Muscle of leg (tissue), 11 donors: ENCODE results near the gene GRID2. TPM values are rescaled to one million over a fixed set of nuclear protein-coding genes. Genes with fewer than 3 reads are reported as not detected.

ENCODE experiments used
- DNase-seq: peaks from one replicate; pipeline ENCODE4 v3.0.0; 2013
- H3K27ac ChIP-seq: one replicate; pipeline ENCODE4 v1.5.1; 2013; ENCODE audit warnings: mild to moderate bottlenecking, low read length, control low read depth
- H3K27me3 ChIP-seq: one replicate; pipeline ENCODE4 v1.6.1; 2013; ENCODE audit warnings: low read length; ENCODE audit not compliant: control insufficient read depth, insufficient read depth
- H3K36me3 ChIP-seq: one replicate; pipeline ENCODE4 v1.6.1; 2013; ENCODE audit warnings: low read length; ENCODE audit not compliant: control insufficient read depth, insufficient read depth
- H3K4me1 ChIP-seq: one replicate; pipeline ENCODE4 v1.6.1; 2013; ENCODE audit warnings: low read length; ENCODE audit not compliant: control insufficient read depth, insufficient read depth
- H3K4me3 ChIP-seq: one replicate; pipeline ENCODE4 v1.5.1; 2013; ENCODE audit warnings: low read length, control low read depth
- H3K9me3 ChIP-seq: replicated peaks from 2 replicates; pipeline ENCODE4 v1.6.1; 2013; ENCODE audit warnings: low read depth, low read length; ENCODE audit not compliant: control insufficient read depth
- WGBS: methylation state at CpG from one replicate; pipeline ENCODE4 v1.1.5; 2013; ENCODE audit warnings: missing lambda C conversion rate; ENCODE audit not compliant: insufficient coverage; 5-methylcytosine and 5-hydroxymethylcytosine counted together
- polyA plus RNA-seq, 8 donors: library from polyadenylated mRNA; unstranded; fragments of 120-200 nt; gene quantifications; one replicate each; pipeline versions ENCODE4 v1.2.1 to v1.2.3, GENCODE V29; 2013; ENCODE audit warnings: inconsistent platforms in 1 of 8, low replicate concordance in 1 of 8; ENCODE audit not compliant: insufficient read length in 8 of 8, insufficient read depth in 1 of 8
- total RNA-seq: library from RNA; stranded (reverse); fragments of 120-200 nt; gene quantifications from one replicate; pipeline ENCODE4 v1.2.4, GENCODE V29; 2013

The GRID2 gene
- total and polyA plus RNA-seq, 9 donors: 0.29 to 1.4 (median 0.60) TPM

DNA sequence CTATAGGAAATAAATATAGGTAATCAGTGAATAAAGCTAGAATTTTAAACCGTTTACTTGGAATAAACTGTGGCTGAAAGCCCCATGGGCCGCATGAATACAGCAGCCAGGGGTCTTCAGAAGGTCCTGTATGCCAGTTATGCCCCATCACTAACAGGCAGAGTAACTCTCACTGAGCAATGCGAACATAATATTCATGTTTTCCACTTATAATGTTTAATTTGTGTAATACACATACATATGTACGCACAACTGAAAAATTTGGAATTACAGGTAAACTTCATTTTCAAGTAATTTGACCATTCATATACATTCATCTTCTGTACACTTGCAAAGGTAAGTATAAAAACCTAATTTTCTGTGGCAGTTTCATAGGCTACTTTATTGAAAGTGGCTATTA, 998.5 kb downstream of the GRID2 start:
- Histone ChIP-seq H3K36me3 (no peaks in the 10 kb centered on the region), H3K27ac (no peak overlapping the region), H3K27me3 (no peaks in the 10 kb centered on the region), H3K4me3 (no peak overlapping the region), H3K4me1 (no peaks in the 10 kb centered on the region), H3K9me3 (no peaks in the 10 kb centered on the region)
- no CpG with 5 or more reads among the region's 4 CpGs for WGBS
- no peak for DNase-seq

GRCh38 chr4:93303440-93303839, 999.7 kb downstream of the GRID2 start:
- no peak overlapping the region for H3K27ac ChIP-seq
- no peaks in the 10 kb centered on the region for H3K36me3 ChIP-seq
- no peak for DNase-seq
- no peak overlapping the region for H3K4me3 ChIP-seq
- no peaks in the 10 kb centered on the region for H3K9me3 ChIP-seq
- no peaks in the 10 kb centered on the region for H3K4me1 ChIP-seq
- no peaks in the 10 kb centered on the region for H3K27me3 ChIP-seq
- WGBS: no CpG with 5 or more reads among the region's 2 CpGs

GRCh38 chr4:93312299-93312698, 1008.5 kb downstream of the GRID2 start:
- WGBS: no CpG with 5 or more reads among the region's 4 CpGs
- Histone ChIP-seq H3K9me3 (no peaks in the 10 kb centered on the region), H3K27ac (no peak overlapping the region), H3K4me1 (no peaks in the 10 kb centered on the region), H3K27me3 (no peaks in the 10 kb centered on the region), H3K36me3 (no peaks in the 10 kb centered on the region), H3K4me3 (no peak overlapping the region)
- DNase-seq: no peak

- Histone ChIP-seq H3K4me1 (no peaks in the 10 kb centered on the region), H3K4me3 (no peak overlapping the region), H3K27me3 (no peaks in the 10 kb centered on the region), H3K27ac (no peak overlapping the region), H3K36me3 (no peaks in the 10 kb centered on the region), H3K9me3 (no peaks in the 10 kb centered on the region)
- DNase-seq: no peak
Measured at GRCh38 chr4:93313197-93313596, 1009.4 kb downstream of the GRID2 start.

GRCh38 chr4:93317057-93317456, 1013.3 kb downstream of the GRID2 start:
- WGBS: no CpG with 5 or more reads among the region's 4 CpGs
- H3K4me3 ChIP-seq: no peak overlapping the region
- no peak overlapping the region for H3K27ac ChIP-seq
- H3K36me3 ChIP-seq: no peaks in the 10 kb centered on the region
- H3K4me1 ChIP-seq: no peaks in the 10 kb centered on the region
- no peaks in the 10 kb centered on the region for H3K27me3 ChIP-seq
- H3K9me3 ChIP-seq: no peaks in the 10 kb centered on the region
- no peak for DNase-seq

GRCh38 chr4:93317561-93317960, 1013.8 kb downstream of the GRID2 start:
- Histone ChIP-seq H3K36me3 (no peaks in the 10 kb centered on the region), H3K9me3 (no peaks in the 10 kb centered on the region), H3K4me1 (no peaks in the 10 kb centered on the region), H3K27ac (no peak overlapping the region), H3K4me3 (no peak overlapping the region), H3K27me3 (no peaks in the 10 kb centered on the region)
- no CpG with 5 or more reads among the region's 1 CpG for WGBS
- DNase-seq: no peak

DNA sequence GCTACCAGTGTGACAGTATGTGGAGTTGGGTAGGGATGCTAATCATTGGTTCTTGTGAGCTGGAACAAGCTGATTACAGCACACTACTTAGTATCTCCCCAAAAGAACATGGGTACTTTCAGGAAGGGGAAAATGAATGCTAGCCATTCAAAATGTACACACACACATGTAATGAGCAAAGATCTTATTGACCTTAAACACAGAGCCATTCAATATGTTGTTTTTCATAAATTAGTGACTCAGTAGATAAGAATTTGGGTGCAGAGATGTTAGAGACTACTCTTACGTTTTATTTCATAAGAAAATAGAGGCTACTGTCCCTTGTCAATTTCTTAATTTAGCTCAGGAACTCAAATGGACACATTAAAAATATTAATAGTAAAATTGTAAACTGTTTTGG, 1015.3 kb downstream of the GRID2 start:
- no peaks in the 10 kb centered on the region for H3K4me1 ChIP-seq
- no peak for DNase-seq
- no peaks in the 10 kb centered on the region for H3K27me3 ChIP-seq
- no CpG with 5 or more reads among the region's 1 CpG for WGBS
- no peak overlapping the region for H3K27ac ChIP-seq
- no peak overlapping the region for H3K4me3 ChIP-seq
- H3K9me3 ChIP-seq: no peaks in the 10 kb centered on the region
- H3K36me3 ChIP-seq: no peaks in the 10 kb centered on the region

- peak; percentile 63 for DNase-seq
Measured at GRCh38 chr4:93320356-93320755, 1016.6 kb downstream of the GRID2 start.

GRCh38 chr4:93327346-93327745, 1023.6 kb downstream of the GRID2 start:
- no peaks in the 10 kb centered on the region for H3K4me1 ChIP-seq
- H3K9me3 ChIP-seq: no peaks in the 10 kb centered on the region
- H3K27me3 ChIP-seq: no peaks in the 10 kb centered on the region
- no peak for DNase-seq
- H3K27ac ChIP-seq: no peak overlapping the region
- H3K4me3 ChIP-seq: no peak overlapping the region
- no peaks in the 10 kb centered on the region for H3K36me3 ChIP-seq

More at GRCh38 chr4:93320356-93320755, 1016.6 kb downstream of the GRID2 start:
- Histone ChIP-seq H3K27me3 (no peaks in the 10 kb centered on the region), H3K9me3 (no peaks in the 10 kb centered on the region), H3K4me1 (no peaks in the 10 kb centered on the region), H3K27ac (no peak overlapping the region), H3K4me3 (no peak overlapping the region), H3K36me3 (no peaks in the 10 kb centered on the region)

DNA sequence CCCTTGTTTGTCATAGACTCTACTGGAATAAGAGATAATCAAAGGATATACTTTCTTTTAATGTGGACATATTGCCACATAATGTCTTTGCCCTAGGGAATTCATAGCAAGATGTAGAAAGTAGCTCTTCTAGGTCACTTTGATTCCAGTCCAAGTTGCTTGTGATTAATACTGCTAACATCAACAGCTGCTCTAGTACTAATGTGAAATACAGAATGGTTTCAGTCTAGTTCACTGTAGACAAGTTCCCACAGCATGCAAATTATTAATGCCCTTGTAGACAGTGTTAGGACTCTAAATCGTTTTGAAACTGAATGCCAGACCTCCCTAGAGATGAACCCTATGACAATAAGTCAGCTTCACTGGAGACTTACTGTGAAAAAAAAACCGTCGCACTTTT, 1030.2 kb downstream of the GRID2 start:
- no CpG with 5 or more reads among the region's 3 CpGs for WGBS
- Histone ChIP-seq H3K27ac (no peak overlapping the region), H3K4me1 (no peaks in the 10 kb centered on the region), H3K36me3 (no peaks in the 10 kb centered on the region), H3K4me3 (no peak overlapping the region), H3K9me3 (no peaks in the 10 kb centered on the region), H3K27me3 (no peaks in the 10 kb centered on the region)
- DNase-seq: peak; percentile 20

- no CpG with 5 or more reads among the region's 3 CpGs for WGBS
- no peaks in the 10 kb centered on the region for H3K27me3 ChIP-seq
- H3K9me3 ChIP-seq: no peaks in the 10 kb centered on the region
- no peak overlapping the region for H3K27ac ChIP-seq
- no peaks in the 10 kb centered on the region for H3K36me3 ChIP-seq
- H3K4me3 ChIP-seq: no peak overlapping the region
- no peak for DNase-seq
- no peaks in the 10 kb centered on the region for H3K4me1 ChIP-seq
Measured at GRCh38 chr4:93337196-93337595, 1033.4 kb downstream of the GRID2 start.
